H1 (cell line): ENCODE results near the gene KATNAL1.

Experiments used
- EP300 ChIP-seq, 2 experiments: IDR thresholded peaks; 1 replicate in 1 of 2; 2 replicates in 1 of 2; pipeline ENCODE4 v1.6.1; 2011 to 2012; ENCODE audit warnings: low read depth in 2 of 2, low read length in 2 of 2, mild to moderate bottlenecking in 2 of 2, borderline replicate concordance in 1 of 2, inconsistent platforms in 1 of 2, moderate library complexity in 1 of 2
- POLR2AphosphoS5 ChIP-seq: IDR thresholded peaks from 2 replicates; pipeline ENCODE4 v1.6.1; 2011; ENCODE audit warnings: low read depth, low read length
- SUZ12 ChIP-seq: fragments of 200-600 bp; sonication (generic); IDR thresholded peaks from 2 replicates; pipeline ENCODE4 v1.6.1; 2012; ENCODE audit warnings: mild to moderate bottlenecking, inconsistent platforms, low read length, moderate library complexity, mixed read lengths

- TF ChIP-seq POLR2AphosphoS5: no peak
- TF ChIP-seq SUZ12: no peak
- no peak for TF ChIP-seq EP300 (IDR thresholded peaks at IDR 0.05; ENCODE audit: borderline replicate concordance in 1 of 2, low read depth in 2 of 2, low read length in 2 of 2)
Measured at GRCh38 chr13:30274083-30274482, 33.3 kb downstream of the KATNAL1 start.
